IMR-90 (cell line): ENCODE measurements around the gene LAP3. TPM values are rescaled to one million over a fixed set of nuclear protein-coding genes. Genes with fewer than 3 reads are reported as not detected.

Experiments
- ATAC-seq: fragments of 200-7000 bp; cut with Tn5 transposase; 2 replicates; pipeline ENCODE4 v1.9.1; 2020; ENCODE audit warnings: low read depth, mild to moderate bottlenecking, moderate library complexity
- BruUV-seq: library from RNA; stranded (reverse); fragments of 400-500 nt; replicated peaks from 2 replicates; lab custom pipeline; 2021; lab: Mats Ljungman, UMichigan
- CTCF ChIA-PET: fragments of 300-600 bp; formaldehyde crosslinking; extraction: SDS; loops from one replicate; lab custom pipeline; 2021; ENCODE audit warnings: antibody characterized with exemption; lab: Yijun Ruan, JAX
- POLR2A ChIA-PET: fragments of 300-600 bp; sonication (Branson Sonifier 250); formaldehyde crosslinking; loops from one replicate; lab custom pipeline; 2022; ENCODE audit warnings: antibody characterized with exemption; ENCODE audit not compliant: unreplicated experiment; lab: Charles Lee
- DNase-seq: peaks from one replicate; pipeline ENCODE4 v3.0.0; 2013
- H2AFZ ChIP-seq: replicated peaks from 2 replicates; pipeline ENCODE3; 2013; ENCODE audit warnings: low read length, mild to moderate bottlenecking; ENCODE audit not compliant: poor library complexity
- H2AK5ac ChIP-seq: 2 replicates; pipeline ENCODE4 v1.6.1; 2013; ENCODE audit warnings: low read depth, low read length, inconsistent platforms
- H2AK9ac ChIP-seq: replicated peaks from 2 replicates; pipeline ENCODE3; 2013; ENCODE audit warnings: mild to moderate bottlenecking, low read depth, low read length, moderate library complexity; ENCODE audit not compliant: poor library complexity
- H2BK120ac ChIP-seq: 2 replicates; pipeline ENCODE4 v1.6.1; 2013; ENCODE audit warnings: low read depth, low read length, inconsistent platforms
- H2BK15ac ChIP-seq: 3 replicates; pipeline ENCODE4 v1.6.1; 2013; ENCODE audit warnings: low read depth, low read length, inconsistent platforms
- H2BK20ac ChIP-seq: 2 replicates; pipeline ENCODE4 v1.6.1; 2013; ENCODE audit warnings: low read depth, mild to moderate bottlenecking, inconsistent platforms, low read length, moderate library complexity
- H2BK5ac ChIP-seq: 2 replicates; pipeline ENCODE4 v1.6.1; 2013; ENCODE audit warnings: mild to moderate bottlenecking, low read depth, low read length, inconsistent platforms; ENCODE audit not compliant: poor library complexity, severe bottlenecking
- H3K14ac ChIP-seq: replicated peaks from 2 replicates; pipeline ENCODE4 v1.6.1; 2013; ENCODE audit warnings: low read depth, low read length, inconsistent platforms
- H3K18ac ChIP-seq: 2 replicates; pipeline ENCODE4 v1.6.1; 2013; ENCODE audit warnings: low read depth, low read length, control low read depth
- H3K23ac ChIP-seq: 2 replicates; pipeline ENCODE4 v1.6.1; 2013; ENCODE audit warnings: low read depth, low read length, inconsistent platforms
- H3K27ac ChIP-seq: 2 replicates; pipeline ENCODE4 v1.5.1; 2013; ENCODE audit warnings: mild to moderate bottlenecking, control low read depth, low read length; ENCODE audit not compliant: insufficient read depth
- H3K27me3 ChIP-seq: 2 replicates; pipeline ENCODE4 v1.6.1; 2013; ENCODE audit warnings: low read length; ENCODE audit not compliant: control insufficient read depth, insufficient read depth
- H3K36me3 ChIP-seq: 2 replicates; pipeline ENCODE4 v1.6.1; 2013; ENCODE audit warnings: low read length, mixed read lengths; ENCODE audit not compliant: control insufficient read depth, insufficient read depth
- H3K4ac ChIP-seq: 2 replicates; pipeline ENCODE4 v1.6.1; 2013; ENCODE audit warnings: low read depth, low read length, inconsistent platforms
- H3K4me1 ChIP-seq: 2 replicates; pipeline ENCODE4 v1.6.1; 2013; ENCODE audit warnings: low read length, mixed read lengths; ENCODE audit not compliant: control insufficient read depth, insufficient read depth
- H3K4me2 ChIP-seq: 2 replicates; pipeline ENCODE4 v1.6.1; 2013; ENCODE audit warnings: low read depth, mild to moderate bottlenecking, control low read depth, low read length, moderate library complexity
- H3K4me3 ChIP-seq: 2 replicates; pipeline ENCODE4 v1.5.1; 2013; ENCODE audit warnings: low read depth, mild to moderate bottlenecking, control low read depth, low read length, moderate library complexity; ENCODE audit not compliant: insufficient read depth
- H3K56ac ChIP-seq: 2 replicates; pipeline ENCODE4 v1.6.1; 2013; ENCODE audit warnings: low read length, inconsistent platforms; ENCODE audit not compliant: insufficient read depth; ENCODE audit errors: extremely low read depth
- H3K79me1 ChIP-seq, 2 experiments: 2 replicates each; pipeline ENCODE4 v1.6.1; 2013; ENCODE audit warnings: low read length in 2 of 2, inconsistent platforms in 1 of 2, low read depth in 1 of 2
- H3K9ac ChIP-seq: 2 replicates; pipeline ENCODE4 v1.6.1; 2013; ENCODE audit warnings: low read depth, low read length, control low read depth
- H3K9me1 ChIP-seq: 2 replicates; pipeline ENCODE4 v1.6.1; 2013; ENCODE audit warnings: low read length, inconsistent platforms; ENCODE audit not compliant: insufficient read depth
- H3K9me3 ChIP-seq: 2 replicates; pipeline ENCODE4 v1.6.1; 2013; ENCODE audit warnings: low read length; ENCODE audit not compliant: control insufficient read depth, insufficient read depth
- H4K20me1 ChIP-seq: 2 replicates; pipeline ENCODE4 v1.6.1; 2013; ENCODE audit warnings: low read length, inconsistent platforms; ENCODE audit not compliant: insufficient read depth
- H4K5ac ChIP-seq: 2 replicates; pipeline ENCODE4 v1.6.1; 2013; ENCODE audit warnings: mild to moderate bottlenecking, low read depth, low read length, control low read depth
- H4K8ac ChIP-seq, 2 experiments: 2 replicates each; pipeline ENCODE4 v1.6.1; 2013; ENCODE audit warnings: low read depth in 2 of 2, low read length in 2 of 2, control low read depth in 1 of 2, inconsistent platforms in 1 of 2
- H4K91ac ChIP-seq: 2 replicates; pipeline ENCODE4 v1.6.1; 2013; ENCODE audit warnings: low read depth, low read length, inconsistent platforms; ENCODE audit not compliant: insufficient read depth
- CEBPB ChIP-seq: IDR thresholded peaks from 2 replicates; pipeline ENCODE4 v1.6.1; 2012; ENCODE audit warnings: low read depth, low read length, improper control_type of control experiment
- MAZ ChIP-seq: IDR thresholded peaks from 2 replicates; pipeline ENCODE4 v1.6.1; 2012; ENCODE audit warnings: low read depth, mild to moderate bottlenecking, low read length, improper control_type of control experiment, moderate library complexity, borderline replicate concordance
- WGBS, 2 experiments: methylation state at CpG; one replicate each; pipeline versions ENCODE4 v1.1.5 to v1.1.7; 2013; ENCODE audit warnings: missing lambda C conversion rate in 2 of 2; ENCODE audit not compliant: insufficient read length in 1 of 2; ENCODE audit errors: extremely low coverage in 2 of 2; 5-methylcytosine and 5-hydroxymethylcytosine counted together
- dilution Hi-C: fragments of 300-500 bp; cut with HindIII; formaldehyde crosslinking; loops from one replicate; pipeline ENCODE4 v1.14.3; 2018; ENCODE audit warnings: low sequenced_read_pairs; ENCODE audit not compliant: unreplicated experiment
- in situ Hi-C: fragments of 300-500 bp; cut with MboI; formaldehyde crosslinking; loops from 3 replicates; pipeline ENCODE4 v1.14.3; 2019; ENCODE audit warnings: low sequenced_read_pairs, inconsistent platforms, mixed read lengths
- intact Hi-C: fragments of 100-400 bp; cut with micrococcal nuclease; formaldehyde crosslinking; loops from 2 replicates; pipeline ENCODE4 v1.10.0; 2022
- polyA plus RNA-seq, 3 experiments: library from polyadenylated mRNA; depleted of rRNA; stranded (reverse); fragments of >200 nt; gene quantifications; 2 replicates each; pipeline ENCODE4 v1.2.3, GENCODE V29; 2012; ENCODE audit warnings: low replicate concordance in 1 of 3
- total RNA-seq: library from RNA; depleted of rRNA; stranded (reverse); fragments of >200 nt; gene quantifications from 2 replicates; pipeline ENCODE4 v1.2.3, GENCODE V29; 2012

Gene LAP3
- total and polyA plus RNA-seq, 2 of the 4 experiments (the other 2 are of a cell fraction) = 57.9 to 91.6 TPM

GRCh38 chr4:17646693-17647092, 69.7 kb downstream of the LAP3 start:
- TF ChIP-seq MAZ = no peak
- no peak for TF ChIP-seq CEBPB
- Histone ChIP-seq H3K9me1 (no peaks in the 10 kb centered on the region), H4K91ac (no peak overlapping the region), H3K23ac (no peak overlapping the region), H3K27me3 (no peaks in the 10 kb centered on the region), H4K20me1 (no peaks in the 10 kb centered on the region), H2AFZ (no peak overlapping the region), H3K4me3 (no peak overlapping the region), H3K27ac (no peak overlapping the region), H2BK120ac (no peak overlapping the region), H4K8ac (no peak overlapping the region), H3K4me1 (no peaks in the 10 kb centered on the region), H2AK5ac (no peak overlapping the region), H3K9ac (no peak overlapping the region), H2BK5ac (no peak overlapping the region), H3K79me1 (no peaks in the 10 kb centered on the region), H3K36me3 (peaks cover 2% of the 10 kb centered on the region; the same call in 1 of the 2 replicates), H2AK9ac (no peak overlapping the region), H3K9me3 (peaks cover 6% of the 10 kb centered on the region; the same call in 1 of the 2 replicates), H3K56ac (no peak overlapping the region), H3K14ac (no peak overlapping the region), H3K4ac (no peak overlapping the region), H4K5ac (no peak overlapping the region), H2BK15ac (no peak overlapping the region), H3K18ac (no peak overlapping the region), H2BK20ac (no peak overlapping the region), H3K4me2 (no peak overlapping the region)
- dilution Hi-C loops = no loop called here
- ATAC-seq (no peak), DNase-seq (no peak)
- in situ Hi-C loops = loop anchor here (25.0 kb wide), 1 partner anchor 941 kb away; no protein-coding TSS in a partner anchor
- ChIA-PET POLR2A (no interaction called here), CTCF (no interaction called here)
- WGBS, 2 experiments = no CpG with 5 or more reads among the region's 3 CpGs
- BruUV-seq = no TSS peak
- intact Hi-C loops = no loop called here
